Kasumi-1 (cell line): ENCODE measurements around the gene GRAP.

ENCODE experiments used
- DNase-seq, 2 experiments: peaks; one replicate each; lab custom pipeline; 2025; lab: John Stamatoyannopoulos, UW

The GRAP gene

DNA sequence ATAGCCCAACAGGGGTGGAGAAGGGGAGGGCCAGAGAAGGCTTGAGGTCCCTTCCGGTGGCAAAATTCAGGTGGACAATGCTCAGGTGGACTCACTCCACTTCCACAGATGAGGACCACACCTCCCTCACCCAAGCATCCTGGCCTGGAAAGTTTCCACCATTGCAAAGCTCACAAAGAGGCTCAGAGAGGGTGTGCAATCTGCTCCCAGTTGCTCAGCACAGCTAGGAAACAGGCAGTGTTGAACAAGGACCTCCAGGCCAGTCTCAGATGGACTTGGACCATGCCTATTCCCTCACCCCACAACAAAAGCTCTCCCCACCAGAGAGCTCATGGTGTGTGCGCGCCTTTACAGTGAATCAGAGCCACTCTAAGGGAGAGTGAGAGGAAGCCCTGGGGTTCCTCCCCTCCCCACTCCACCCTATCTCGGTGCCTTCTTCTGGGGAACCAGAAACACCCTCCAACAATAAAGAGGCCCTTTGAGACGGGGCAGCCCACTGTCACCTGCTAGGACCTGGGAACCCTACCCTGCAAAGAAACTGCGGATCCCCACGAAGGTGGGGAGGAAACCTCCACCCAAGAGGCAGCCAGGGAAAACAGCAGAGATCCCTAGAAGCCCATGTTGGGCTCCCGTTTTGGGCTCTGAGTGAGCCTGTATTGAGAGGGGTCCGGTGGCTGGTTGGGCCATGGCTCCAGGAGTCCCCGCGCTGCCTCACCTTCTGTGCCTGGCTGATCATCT lies 43.8 kb downstream of the GRAP start:
- no peak for DNase-seq

DNA sequence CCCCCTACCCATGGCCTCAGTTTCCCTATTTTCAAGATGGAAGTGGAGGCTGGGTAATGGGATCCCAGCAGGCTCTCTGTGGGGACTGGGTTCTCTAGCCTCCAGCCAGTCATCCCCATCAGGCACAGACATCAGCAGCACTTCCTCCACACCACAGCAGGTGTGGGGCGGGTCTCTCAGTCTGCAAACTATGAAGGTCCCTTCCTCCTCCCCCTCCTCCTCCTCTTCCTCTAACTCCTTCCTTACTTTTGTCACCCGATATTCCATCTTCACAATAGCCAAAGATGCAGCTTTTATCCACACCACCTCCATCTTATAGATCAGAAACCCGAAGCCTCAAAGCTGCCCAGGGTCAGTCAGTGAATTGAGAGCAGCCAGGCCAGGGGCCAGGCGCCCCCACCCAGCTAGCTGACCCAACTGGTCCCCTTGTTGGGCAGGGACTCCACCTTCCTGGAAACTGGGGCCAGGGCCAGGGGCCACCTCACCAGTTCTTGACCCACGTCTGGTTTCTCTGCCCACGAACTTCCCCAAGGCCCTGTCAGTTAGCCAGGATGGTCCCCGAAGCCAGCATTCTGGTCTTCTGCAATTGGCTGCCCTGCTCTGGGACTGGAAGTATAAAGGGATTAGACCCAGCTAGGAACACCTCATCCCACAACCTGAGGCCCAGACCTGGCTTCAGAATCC lies 44.7 kb downstream of the GRAP start:
- DNase-seq, result no peak

DNA sequence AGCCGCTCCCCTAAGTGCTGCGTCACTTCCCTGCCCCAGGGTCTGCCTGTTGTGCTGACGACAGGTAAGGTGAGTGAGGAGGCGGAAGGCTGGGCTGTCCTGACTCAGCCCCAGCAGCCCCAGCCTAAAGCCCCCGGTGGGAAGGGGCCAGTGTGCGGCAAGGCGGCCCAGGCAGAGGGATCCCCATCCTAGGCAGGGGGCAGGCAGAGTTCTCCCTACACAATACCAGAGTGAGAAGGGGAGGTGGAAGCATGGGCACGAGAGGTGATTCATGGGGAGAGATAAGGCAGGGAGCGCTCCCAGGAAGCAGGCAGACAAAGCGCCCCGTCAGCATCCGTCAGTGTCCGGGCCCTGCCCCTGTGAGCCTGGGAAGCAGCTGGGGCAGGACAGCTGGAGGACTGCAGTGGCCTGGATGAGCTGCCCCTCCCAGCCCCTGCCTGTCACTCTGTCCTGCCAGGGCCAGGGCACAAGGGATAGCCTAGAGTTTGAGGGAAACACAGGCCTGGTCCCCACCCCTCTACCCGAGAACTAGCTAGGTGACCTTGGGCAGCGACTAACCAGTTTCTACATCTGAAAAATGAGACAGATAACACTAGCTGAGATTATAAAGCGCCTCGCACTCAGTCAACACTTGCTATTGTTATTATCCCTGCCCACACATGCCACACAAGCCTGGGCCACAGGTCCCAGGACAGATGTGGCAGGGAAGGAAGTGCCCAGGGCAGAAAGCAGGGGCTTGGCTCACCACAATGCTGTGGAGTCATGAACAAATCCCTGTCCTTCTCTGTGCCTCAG lies 46.0 kb downstream of the GRAP start:
- DNase-seq, result no peak

- no peak for DNase-seq
These were observed 46.8 kb downstream of the GRAP start for GRCh38 chr17:18999911-19000310.

DNA sequence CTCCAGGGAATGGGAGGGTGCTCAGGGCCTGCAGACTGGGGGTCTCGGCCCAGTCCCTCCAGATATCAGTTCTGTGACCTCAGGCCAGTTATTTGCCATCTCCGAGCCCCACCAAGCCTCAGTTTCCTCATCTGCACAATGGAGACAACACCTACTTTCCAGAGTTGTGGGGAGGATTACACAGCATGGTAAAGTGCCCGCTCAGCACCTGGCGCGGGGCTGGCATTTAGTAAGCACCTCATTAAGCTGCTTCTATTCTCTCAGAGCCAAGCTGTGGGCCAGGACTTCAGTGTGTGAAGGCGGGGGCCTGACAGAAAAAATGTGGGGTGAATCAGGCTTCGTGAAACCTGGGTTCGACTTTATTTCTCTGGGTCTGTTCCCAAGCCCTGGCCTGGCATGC lies 47.4 kb downstream of the GRAP start:
- DNase-seq, result no peak

DNA sequence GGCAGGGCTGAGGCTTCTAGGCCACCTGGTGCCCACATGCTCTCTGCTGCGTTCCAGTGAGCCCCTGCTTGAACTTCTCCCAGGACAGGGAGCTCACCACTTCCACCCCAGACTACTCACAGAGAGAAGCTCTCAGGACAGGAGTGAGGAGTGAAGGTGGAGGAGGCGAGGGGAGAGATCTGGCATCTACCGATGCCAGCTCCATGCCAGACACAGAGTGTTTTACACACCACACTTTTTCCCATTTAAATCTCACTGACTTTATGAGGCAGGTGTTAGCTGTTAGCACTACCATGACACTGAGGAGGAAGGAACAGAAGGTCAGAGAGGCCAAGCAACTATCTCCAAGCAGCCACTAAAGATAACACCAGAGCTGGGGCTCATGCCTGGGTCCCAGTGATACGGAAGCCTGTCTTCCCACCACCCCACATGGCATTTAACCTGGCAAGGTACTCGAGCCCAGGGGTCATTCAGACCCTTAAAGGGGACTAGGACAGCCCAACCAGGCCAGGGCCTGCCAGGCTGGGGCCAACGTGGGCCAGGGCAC lies 49.0 kb downstream of the GRAP start:
- DNase-seq, result no peak

DNA sequence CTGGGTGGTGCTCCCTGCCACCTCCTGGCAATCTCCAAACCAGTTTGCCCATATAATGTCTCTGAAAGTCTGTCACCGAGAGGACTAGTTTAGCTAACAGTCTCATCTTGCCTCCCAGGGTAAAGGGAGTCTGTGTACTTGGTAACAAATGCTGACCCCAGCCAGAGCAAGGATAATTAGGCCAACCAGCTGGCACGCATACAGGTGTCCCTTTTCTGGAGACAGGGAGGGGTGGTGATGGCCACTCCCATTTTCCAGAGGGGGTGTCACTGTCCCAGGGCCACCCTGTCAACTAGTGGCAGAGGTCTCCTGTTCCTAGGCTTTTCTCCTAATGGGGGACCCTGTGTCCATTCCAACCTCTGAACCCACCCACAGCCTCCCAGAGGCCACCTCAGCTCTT lies 50.3 kb downstream of the GRAP start:
- no peak for DNase-seq

- DNase-seq, result no peak
These were observed 51.5 kb downstream of the GRAP start for GRCh38 chr17:18995220-18995619.

- no peak for DNase-seq
These were observed 52.1 kb downstream of the GRAP start for GRCh38 chr17:18994631-18995030.

- DNase-seq, result no peak
These were observed 52.7 kb downstream of the GRAP start for GRCh38 chr17:18993905-18994526.

DNA sequence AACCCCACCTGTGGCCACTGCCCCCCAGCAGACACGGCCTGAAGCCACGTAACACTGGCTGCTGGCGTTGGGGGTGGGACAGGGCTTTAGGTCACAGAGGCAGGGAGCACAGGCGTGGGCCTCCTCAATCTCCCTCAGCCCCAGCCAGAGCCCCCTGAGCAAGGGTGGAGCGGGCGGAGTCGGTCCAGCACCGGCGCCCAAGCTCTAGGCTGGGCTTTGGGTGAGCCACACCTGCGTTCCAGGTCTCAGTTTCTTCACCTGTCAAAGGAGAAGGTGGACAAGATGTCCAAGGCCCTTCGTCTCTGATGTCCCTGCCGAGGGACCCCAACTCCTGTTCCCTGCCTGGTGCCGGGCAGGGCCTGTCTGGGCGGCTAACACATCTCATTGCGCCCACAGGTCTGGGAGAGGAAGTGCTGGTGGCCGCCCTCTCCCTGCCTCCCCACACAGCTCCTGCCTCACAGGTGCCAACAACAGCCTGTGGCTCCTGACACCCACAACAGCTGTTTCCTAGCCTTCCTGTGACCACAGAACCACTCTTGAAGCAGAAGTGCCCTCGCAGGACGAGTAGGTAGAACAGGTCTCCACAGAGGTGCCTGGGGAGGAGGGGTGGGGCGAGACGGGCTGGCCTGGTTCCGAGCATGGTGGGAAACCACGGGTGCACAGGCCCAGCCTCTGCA lies 54.2 kb downstream of the GRAP start:
- no peak for DNase-seq

- no peak for DNase-seq
These were observed 55.0 kb downstream of the GRAP start for GRCh38 chr17:18991531-18992315.

DNA sequence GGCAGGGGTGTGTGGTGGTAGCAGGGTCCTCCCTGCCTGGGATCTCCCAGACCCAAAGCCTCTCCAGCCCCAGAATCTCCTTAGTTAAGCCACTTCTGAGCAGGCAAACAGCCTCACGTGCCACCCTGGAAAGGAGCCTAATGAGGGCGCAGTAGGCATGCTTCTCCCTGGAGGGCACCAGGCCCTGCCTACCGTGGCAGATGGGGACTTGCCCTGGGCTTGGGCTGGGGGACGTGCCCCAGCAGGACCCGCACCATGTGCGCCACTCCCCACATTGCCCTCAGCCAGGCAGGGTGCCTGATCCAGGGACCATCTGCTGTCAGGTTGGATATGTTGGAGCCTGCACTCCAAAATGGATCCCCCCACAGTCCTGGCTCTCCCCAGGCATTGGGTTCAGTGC lies 56.4 kb downstream of the GRAP start:
- DNase-seq, result no peak

DNA sequence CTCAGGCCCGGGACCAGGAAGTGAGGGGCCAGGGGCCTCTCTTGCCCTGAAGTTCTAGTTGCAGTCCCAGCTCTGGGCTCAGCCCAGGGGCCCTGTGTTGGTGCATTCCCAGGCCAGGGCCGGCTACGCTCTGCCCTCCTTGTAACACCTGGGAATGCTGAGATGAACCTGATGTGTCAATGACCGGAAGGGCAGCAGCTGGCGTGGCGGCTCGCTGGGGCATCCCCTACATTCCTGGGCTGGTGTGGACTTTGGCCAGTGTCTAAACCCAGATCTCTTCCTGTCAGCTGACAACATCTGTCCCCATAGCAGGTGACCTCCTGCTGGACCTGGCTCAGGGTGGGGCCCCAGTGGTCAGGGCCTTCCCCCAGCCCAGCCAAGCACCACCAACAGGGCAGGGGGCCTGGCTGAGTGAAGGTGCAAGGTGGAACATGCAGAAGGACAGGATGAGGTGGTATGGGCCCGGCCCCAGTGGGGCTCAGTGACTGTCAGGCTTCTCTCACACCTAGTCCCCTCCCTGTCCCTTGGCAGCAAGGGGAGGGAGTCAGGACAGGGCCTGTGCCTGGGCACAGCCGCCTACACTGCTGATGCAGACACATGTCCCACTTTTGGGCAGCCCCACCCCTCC lies 58.1 kb downstream of the GRAP start:
- DNase-seq, result no peak

DNA sequence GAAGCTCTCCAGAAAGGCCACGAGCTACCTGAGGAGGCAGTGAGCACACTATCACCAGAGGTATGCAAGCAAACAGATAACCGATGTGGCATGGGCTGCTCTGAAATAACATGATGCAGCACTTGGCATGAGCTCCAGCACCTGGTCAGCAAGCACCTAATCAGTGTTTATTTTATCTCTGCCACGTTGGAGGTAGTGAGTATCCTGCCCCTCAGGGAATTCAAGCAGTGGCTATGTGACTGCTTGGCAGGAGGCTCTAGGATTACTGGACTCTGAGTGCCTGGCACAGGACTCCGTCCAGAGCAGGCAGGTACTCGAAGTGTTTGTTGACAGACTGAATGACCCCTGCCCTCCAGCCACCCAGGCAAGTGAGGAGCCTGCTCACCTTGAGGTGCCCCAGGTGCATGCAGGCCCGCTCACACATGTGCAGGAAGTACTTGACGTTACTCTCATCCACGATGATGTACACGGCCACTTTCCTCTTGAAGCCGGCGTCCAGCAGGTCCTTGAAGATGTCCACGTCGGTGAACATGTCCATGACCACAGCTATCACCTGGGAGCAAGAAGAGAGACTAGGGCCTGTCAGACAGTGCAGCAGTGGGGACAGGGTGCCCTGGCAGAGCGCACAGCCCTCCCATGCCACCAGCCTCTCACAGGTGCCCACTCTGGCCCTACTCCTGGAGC lies 58.8 kb downstream of the GRAP start:
- no peak for DNase-seq

DNA sequence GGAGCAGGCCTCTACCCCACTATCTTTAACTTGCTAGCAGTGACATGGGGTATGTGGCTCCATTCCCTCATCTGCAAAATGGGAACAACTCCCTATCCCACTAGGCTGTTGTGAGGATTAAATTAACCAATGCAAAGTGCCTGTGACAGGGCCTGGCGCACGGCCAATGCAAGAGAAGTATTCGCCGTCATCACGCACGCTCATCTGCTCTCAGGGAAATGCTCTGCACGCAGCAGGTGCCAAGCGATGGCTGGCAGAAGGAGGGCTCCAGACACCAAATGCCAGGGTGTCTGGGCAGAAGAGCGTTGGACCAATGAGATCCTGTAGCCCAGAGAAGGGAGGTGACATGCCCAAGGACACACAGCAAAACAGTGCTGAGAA lies 59.5 kb downstream of the GRAP start:
- no peak for DNase-seq

GRCh38 chr17:18986541-18987229 lies 60.1 kb downstream of the GRAP start:
- no peak for DNase-seq

DNA sequence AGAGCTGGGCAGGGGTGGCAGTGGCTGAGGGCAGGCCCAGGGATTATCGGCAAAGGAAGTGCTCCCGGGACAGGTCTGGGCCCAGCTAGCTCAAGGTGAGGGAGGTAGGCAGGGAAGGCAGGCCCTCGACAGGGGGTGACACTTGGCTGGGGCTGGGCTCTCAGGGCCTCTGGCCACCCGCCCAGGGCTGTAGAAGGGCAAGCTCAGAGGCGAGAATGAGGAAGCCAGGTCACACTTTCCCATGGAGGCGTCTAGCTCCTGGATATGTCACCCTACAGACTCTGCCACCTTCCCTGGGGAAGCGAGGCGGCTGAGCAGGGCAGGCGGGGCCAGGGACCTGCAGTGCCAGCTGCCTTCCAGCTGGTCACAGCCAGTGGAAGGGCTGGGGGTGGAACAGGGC lies 61.3 kb downstream of the GRAP start:
- DNase-seq, result no peak
